Adrenal gland (tissue), 12 donors: Measurements from ENCODE around the gene TMPRSS3. TPM values are rescaled to one million over a fixed set of nuclear protein-coding genes. Genes with fewer than 3 reads are reported as not detected.

Experiments used
- DNase-seq, 7 donors: peaks; one replicate each; pipeline ENCODE4 v3.0.0-alpha.2; 2019 to 2020
- H3K27ac ChIP-seq, 5 donors: fragments of 200-600 bp; sonication (generic) in 4 of 5; 1 replicate in 3 of 5; 2 replicates in 2 of 5; pipeline versions ENCODE4 v1.5.1 to v1.8.0; 2016 to 2020; ENCODE audit warnings: mild to moderate bottlenecking in 1 of 5
- H3K27me3 ChIP-seq: fragments of 200-600 bp; 2 replicates; pipeline ENCODE4 v1.8.0; 2021
- H3K36me3 ChIP-seq, 2 donors: fragments of 200-600 bp; replicated peaks in 1 of 2; 1 replicate in 1 of 2; 2 replicates in 1 of 2; pipeline versions ENCODE4 v1.5.1 to v1.8.0; 2018 to 2022
- H3K4me1 ChIP-seq, 2 donors: fragments of 200-600 bp; replicated peaks in 1 of 2; 1 replicate in 1 of 2; 2 replicates in 1 of 2; pipeline versions ENCODE4 v1.5.1 to v1.8.0; 2018 to 2021
- H3K4me3 ChIP-seq, 4 donors: fragments of 200-600 bp; sonication (generic) in 3 of 4; one replicate each; pipeline ENCODE4 v1.5.1; 2016 to 2018
- H3K9me3 ChIP-seq, 3 donors: fragments of 200-600 bp; sonication (generic) in 1 of 3; replicated peaks in 1 of 3; 1 replicate in 2 of 3; 2 replicates in 1 of 3; pipeline versions ENCODE4 v1.5.1 to v1.8.0; 2016 to 2021
- CTCF ChIP-seq, 6 experiments: fragments of 450-650 bp in 4 of 6; fragments of 200-600 bp in 2 of 6; sonication (generic) in 1 of 6; IDR thresholded peaks; 1 replicate in 5 of 6; 2 replicates in 1 of 6; pipeline versions ENCODE4 v1.5.1 to v1.8.0; 2016 to 2021; ENCODE audit warnings: antibody characterized with exemption in 6 of 6, mild to moderate bottlenecking in 2 of 6, moderate library complexity in 1 of 6
- POLR2A ChIP-seq, 2 donors: fragments of 450-650 bp; IDR thresholded peaks; one replicate each; pipeline ENCODE4 v1.6.1; 2017; ENCODE audit warnings: antibody characterized with exemption in 2 of 2, mild to moderate bottlenecking in 2 of 2, moderate library complexity in 1 of 2
- WGBS, 4 donors: extraction: QIAGEN DNeasy Blood & Tissue Kit in 2 of 4; methylation state at CpG; one replicate each; pipeline versions ENCODE4 v1.1.5 to v1.1.7; 2013 to 2017; 5-methylcytosine and 5-hydroxymethylcytosine counted together
- intact Hi-C, 2 donors: fragments of 100-400 bp; cut with DNase I; formaldehyde crosslinking; loops; one replicate each; pipeline versions ENCODE4 v1.14.1 to v1.15.0; 2022 to 2023
- polyA plus RNA-seq, 3 donors: library from polyadenylated mRNA; stranded (reverse); fragments of 200-250 nt in 2 of 3; fragments of 350-450 nt in 1 of 3; fragmentation: Illumina TruSeq in 1 of 3; extraction: RNeasy Lipid Tissue Mini Kit (QIAGEN cat#74804) in 1 of 3; gene quantifications; one replicate each; pipeline ENCODE4 v1.2.3, GENCODE V29; 2013 to 2014
- total RNA-seq, 9 donors: library from RNA; depleted of rRNA in 4 of 9; stranded (reverse); fragments of >200 nt in 4 of 9; fragments of 120-200 nt in 1 of 9; fragmentation: NEBNext Ultra II Directional in 1 of 9; extraction: Animal tissue kit (Norgen Biotek cat#: 25700) in 1 of 9; gene quantifications; one replicate each; pipeline versions ENCODE4 v1.1.0 to v1.2.4, GENCODE V29; 2013 to 2023
- donor health status: healthy with polysubstance abuse.
- donor health status: Bipolar disorder and iron deficiency.
- donor health status: DM: yes; HTN: yes; CAD: no.
- donor health status: DM: no; HTN: no; CAD: no.
- donor health status: DM: no; HTN: no; CAD: no.
- donor health status: DM: yes; HTN: yes; CAD: no.

Gene TMPRSS3
- total and polyA plus RNA-seq, 12 donors: 0.14 to 2.9 (median 0.38) TPM; not detected in 3

GRCh38 chr21:42432695-42433094 lies 36.8 kb upstream of the TMPRSS3 start:
- H3K9me3 ChIP-seq: no peaks in the 10 kb centered on the region
- DNase-seq: no peak
- no peak for TF ChIP-seq CTCF (IDR thresholded peaks at IDR 0.05)
- no peak for TF ChIP-seq POLR2A (IDR thresholded peaks at IDR 0.05)
- intact Hi-C loops: no loop called here
- WGBS, 4 donors: 76 to 95% (median 79%) methylated on average over 1 of the region's 1 CpG
- no peaks in the 10 kb centered on the region for H3K27me3 ChIP-seq
- no peak overlapping the region for H3K27ac ChIP-seq
- no peaks in the 10 kb centered on the region for H3K36me3 ChIP-seq
- H3K4me3 ChIP-seq: no peak overlapping the region
- H3K4me1 ChIP-seq: peaks cover 0 to 9% of the 10 kb centered on the region in 2 donors

- Histone ChIP-seq H3K9me3 (no peaks in the 10 kb centered on the region), H3K4me1 (peaks cover 0 to 9% of the 10 kb centered on the region in 2 donors), H3K27ac (no peak overlapping the region), H3K4me3 (no peak overlapping the region), H3K36me3 (no peaks in the 10 kb centered on the region), H3K27me3 (no peaks in the 10 kb centered on the region)
- intact Hi-C loops: no loop called here
- DNase-seq: peak in 5 of 7 donors; percentile 38 to 62 (median 57)
- no peak for TF ChIP-seq CTCF (IDR thresholded peaks at IDR 0.05)
- TF ChIP-seq POLR2A (IDR thresholded peaks at IDR 0.05): no peak
- WGBS, 4 donors: 16 to 50% (median 44%) methylated on average over 6 to 7 of the region's 7 CpGs
These were observed 35.3 kb upstream of the TMPRSS3 start for GRCh38 chr21:42431196-42431595.

- peaks cover 0 to 9% of the 10 kb centered on the region in 2 donors for H3K4me1 ChIP-seq
- no peaks in the 10 kb centered on the region for H3K9me3 ChIP-seq
- no peak overlapping the region for H3K4me3 ChIP-seq
- DNase-seq: no peak
- no peaks in the 10 kb centered on the region for H3K27me3 ChIP-seq
- no peak overlapping the region for H3K27ac ChIP-seq
- no peaks in the 10 kb centered on the region for H3K36me3 ChIP-seq
- TF ChIP-seq CTCF (IDR thresholded peaks at IDR 0.05) (no peak), POLR2A (IDR thresholded peaks at IDR 0.05) (no peak)
- WGBS, 4 donors: 82 to 96% (median 91%) methylated on average over 3 to 6 of the region's 6 CpGs
- intact Hi-C loops: no loop called here
These were observed 34.7 kb upstream of the TMPRSS3 start for GRCh38 chr21:42430521-42430920.

GRCh38 chr21:42429856-42430255 lies 34.0 kb upstream of the TMPRSS3 start:
- Histone ChIP-seq H3K36me3 (no peaks in the 10 kb centered on the region), H3K4me3 (no peak overlapping the region), H3K9me3 (no peaks in the 10 kb centered on the region), H3K4me1 (peaks cover 0 to 9% of the 10 kb centered on the region in 2 donors), H3K27me3 (no peaks in the 10 kb centered on the region), H3K27ac (no peak overlapping the region)
- TF ChIP-seq POLR2A (IDR thresholded peaks at IDR 0.05): no peak
- no peak for TF ChIP-seq CTCF (IDR thresholded peaks at IDR 0.05)
- intact Hi-C loops: no loop called here
- DNase-seq: no peak
- 61 to 74% (median 62%) methylated on average over 8 to 9 of the region's 9 CpGs for WGBS, 4 donors
